Kidney capillary endothelial cell (primary cell): ENCODE results near the gene YIF1A.
"Not testable (repeated sequence)": the region's sequence is repeated elsewhere in the genome, so short reads cannot be mapped to it uniquely, and the experiment has no call there.

Source experiments
- DNase-seq: peaks from one replicate; pipeline ENCODE4 v3.0.0-alpha.2; 2018; ENCODE audit warnings: low spot score

YIF1A gene

DNA sequence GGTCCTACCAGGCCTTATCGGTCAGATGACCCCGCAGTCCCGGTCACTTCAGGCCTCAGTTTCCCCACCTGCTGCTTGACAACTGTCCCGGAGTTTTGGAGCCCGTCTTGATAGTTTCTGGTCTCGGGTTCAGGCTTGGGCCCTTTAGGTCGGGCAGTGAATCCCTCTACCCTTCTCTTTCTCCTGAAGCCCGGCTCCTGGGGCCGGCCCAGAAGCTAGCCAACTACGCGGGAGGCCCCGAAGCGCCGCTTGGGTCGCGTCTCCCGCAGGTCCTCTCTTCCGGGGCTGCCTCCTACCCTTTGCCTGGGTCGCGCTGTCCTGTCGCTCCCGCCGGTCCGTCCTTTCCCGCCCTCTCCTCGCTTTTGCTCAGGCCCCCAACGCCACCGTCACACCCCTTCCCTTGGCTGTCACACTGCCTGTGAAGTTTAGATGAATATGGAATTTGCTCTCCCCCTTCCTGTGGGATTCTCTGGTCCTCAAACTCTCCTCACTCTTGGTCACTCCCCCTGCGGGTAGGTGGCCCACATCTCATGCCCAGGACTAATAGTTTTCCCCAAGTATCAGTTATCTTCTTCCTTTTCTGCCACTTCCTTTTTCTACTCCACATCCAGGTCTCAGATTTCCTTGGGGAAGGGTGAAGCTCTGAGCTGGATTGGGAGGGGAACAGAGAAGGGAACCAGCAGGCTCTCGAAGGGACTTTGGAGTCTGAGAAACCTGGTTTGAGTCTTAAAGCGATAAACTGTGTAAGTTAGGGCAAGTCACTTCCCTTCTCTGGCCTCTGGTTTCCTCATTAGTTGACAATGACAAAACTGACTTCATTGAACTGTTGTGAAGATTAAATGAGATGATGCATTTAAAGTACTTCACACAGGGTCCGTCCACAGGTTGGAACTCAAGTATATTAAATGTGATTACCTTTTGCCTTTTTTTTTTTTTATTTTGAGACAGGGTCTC, 19.7 kb downstream of the YIF1A start:
- no peak for DNase-seq

DNA sequence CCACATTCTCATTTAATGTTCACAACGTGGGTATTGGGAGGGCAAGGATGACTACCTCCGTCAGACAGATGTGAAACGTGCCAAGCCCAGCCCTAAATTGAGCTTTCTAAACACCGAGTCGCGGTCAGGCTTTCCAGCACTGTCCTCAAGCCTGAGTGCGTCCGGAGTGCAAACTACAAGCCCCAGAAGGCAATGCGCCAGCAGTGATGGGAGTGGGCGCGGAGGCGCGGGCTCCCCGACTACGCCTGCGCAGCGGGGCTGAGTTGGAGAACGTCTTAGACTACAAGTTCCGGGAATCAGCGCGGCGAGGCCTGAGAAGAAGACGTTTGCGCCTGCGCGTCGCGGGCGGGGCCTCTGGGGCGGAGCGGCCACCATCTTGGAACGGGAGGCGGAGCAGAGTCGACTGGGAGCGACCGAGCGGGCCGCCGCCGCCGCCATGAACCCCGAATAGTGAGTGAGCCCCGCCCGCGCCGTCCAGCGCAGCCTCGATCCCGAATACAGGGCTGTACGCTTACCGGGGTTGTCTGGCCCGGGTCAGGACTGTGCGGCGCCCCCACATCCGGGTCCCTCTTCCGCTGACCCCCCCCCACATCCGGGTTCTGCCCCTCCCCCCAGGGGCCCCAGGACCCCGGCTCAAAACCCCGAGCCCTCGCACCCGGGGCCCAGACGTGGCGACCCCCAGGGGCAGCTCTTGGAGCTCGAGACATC, 20.5 kb downstream of the YIF1A start, which contains the start of gene RAB1B:
TSS of gene RAB1B (plus strand) at position 396 of the 708 bp plus-strand sequence. CDS start at position 437, 41 bp downstream.
- peak; percentile 100 for DNase-seq

DNA sequence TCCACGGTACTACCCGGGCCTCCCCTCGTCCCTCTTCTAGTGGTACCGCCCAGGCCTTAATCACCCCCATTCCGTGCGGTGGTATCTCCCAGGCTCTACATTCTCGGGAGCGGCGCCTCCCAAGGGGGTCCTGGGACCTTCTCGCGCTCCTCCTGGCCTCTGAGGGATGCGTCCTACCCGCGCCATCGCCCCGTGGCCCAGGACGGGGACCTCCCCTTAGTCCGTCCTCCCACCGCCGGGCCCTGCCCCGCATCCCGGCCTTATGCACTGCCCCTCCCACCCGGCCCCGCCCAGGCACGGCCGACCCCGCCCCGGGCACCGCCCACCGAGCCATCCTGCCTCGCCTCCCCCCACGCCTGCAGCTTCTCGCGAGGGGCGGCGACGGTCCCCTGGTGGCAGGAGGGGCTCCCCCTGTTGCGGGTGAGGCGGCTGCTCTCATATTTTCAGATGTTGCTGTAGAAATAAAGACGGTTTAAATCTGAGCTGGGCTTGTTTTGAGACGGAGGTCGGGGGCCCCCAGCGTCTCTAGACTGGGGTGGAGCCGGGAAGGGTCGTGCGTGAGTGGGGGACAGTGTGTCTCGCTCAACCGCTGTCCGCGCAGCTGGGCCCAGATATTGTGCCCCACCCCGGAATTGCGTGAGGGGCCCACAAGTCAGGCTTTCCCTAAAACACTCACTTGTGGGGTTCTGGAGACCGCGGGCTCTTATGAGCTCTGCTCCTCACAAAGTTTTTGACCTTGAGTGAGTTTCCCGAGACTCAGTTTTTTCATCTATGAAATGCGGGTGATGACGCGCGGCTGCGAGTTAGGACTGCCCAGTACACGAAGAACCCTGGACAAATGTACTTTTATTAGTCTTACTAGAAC, 21.3 kb downstream of the YIF1A start:
- peak; percentile 86 for DNase-seq

DNA sequence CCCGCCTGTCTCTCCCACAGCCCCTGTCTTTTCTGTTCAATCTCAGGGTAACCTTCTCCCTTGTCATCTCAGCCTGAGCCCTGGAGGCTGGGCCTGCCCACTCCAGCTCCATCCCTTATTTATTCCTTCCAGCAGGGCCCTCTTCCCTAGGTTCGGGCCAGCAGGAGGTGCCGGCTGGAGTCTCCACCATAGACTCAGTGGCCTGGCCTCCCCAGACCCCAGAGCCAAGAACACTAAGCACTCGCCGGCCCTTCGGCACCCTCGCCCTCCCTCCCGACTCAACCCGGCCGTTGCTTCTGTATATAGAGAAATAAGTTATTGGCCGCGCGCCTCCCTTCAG, 21.9 kb downstream of the YIF1A start:
- no peak for DNase-seq

DNA sequence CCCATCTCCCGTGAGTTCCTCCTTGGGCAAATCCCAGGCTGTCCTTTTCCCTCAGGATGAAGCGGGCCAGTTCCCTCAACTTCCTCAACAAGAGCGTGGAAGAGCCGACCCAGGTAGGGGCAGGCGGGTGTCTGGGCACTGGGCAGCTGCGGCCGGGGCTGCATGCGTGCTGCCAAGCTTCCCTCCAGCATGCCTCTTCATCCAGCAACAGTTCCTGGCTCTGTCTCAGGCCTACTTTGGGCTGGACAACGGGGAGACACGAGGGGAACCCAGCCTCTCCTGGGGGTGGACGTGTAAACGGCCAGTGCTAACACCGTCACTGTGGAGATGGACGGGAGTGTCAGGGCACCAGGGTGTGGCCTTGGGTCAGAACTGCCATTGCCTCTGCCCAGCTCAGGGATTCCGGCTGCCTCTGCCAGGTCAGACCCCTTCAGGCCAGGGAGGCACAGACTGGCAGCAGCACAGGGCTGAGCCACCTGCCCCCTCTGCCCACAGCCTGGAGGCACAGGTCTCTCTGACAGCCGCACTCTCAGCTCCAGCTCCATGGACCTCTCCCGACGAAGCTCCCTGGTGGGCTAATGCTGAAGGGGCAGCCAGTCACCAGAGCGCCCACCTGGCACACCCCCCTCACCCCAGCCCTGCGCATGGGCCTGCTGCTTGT, 22.4 kb downstream of the YIF1A start:
- DNase-seq = no peak

DNA sequence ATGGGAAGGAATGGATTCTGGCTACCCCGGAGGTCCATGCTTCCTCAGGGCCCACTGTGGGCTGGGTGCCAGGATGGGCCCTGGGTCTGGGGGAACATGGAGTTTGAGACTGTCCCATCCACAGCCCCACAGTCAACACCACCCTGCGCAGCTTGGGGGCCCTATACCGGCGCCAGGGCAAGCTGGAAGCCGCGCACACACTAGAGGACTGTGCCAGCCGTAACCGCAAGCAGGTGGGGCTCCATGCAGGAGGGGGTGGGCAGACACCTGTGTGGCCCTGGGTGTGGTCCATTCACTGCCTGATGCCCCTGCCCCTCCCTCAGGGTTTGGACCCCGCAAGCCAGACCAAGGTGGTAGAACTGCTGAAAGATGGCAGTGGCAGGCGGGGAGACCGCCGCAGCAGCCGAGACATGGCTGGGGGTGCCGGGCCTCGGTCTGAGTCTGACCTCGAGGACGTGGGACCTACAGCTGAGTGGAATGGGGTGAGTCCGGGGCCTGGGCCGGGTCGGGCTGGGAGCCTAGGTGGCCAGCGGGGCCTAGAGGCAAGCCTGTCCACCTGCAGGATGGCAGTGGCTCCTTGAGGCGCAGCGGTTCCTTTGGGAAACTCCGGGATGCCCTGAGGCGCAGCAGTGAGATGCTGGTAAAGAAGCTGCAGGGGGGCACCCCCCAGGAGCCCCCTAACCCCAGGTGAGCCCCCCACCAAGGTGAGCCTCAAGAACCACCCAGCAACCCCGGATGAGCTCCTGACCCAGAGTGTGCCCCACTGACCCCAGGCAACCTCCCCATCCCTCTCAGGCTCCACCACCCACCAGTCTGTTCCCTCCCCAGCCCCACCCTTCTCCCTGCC, 23.2 kb downstream of the YIF1A start:
- no peak for DNase-seq

DNA sequence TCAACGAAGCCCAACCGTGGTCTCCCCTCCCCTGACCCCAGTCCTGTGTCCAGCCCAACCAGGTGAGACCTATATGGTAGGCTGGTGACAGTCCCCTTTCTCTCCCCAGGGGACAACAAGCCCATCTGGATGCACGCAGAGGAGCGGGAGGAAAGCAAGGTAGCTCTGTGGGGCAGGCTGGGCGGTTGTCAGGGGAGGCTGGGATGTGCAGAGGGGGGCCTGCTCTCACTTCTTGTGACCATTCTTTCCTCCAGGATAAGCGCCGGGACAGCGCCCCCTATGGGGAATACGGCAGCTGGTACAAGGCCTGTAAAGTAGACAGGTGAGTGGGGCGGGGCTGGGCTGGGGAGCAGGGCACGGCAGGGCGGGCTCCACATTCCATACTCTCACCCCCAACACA, 24.0 kb downstream of the YIF1A start:
- no peak for DNase-seq

DNA sequence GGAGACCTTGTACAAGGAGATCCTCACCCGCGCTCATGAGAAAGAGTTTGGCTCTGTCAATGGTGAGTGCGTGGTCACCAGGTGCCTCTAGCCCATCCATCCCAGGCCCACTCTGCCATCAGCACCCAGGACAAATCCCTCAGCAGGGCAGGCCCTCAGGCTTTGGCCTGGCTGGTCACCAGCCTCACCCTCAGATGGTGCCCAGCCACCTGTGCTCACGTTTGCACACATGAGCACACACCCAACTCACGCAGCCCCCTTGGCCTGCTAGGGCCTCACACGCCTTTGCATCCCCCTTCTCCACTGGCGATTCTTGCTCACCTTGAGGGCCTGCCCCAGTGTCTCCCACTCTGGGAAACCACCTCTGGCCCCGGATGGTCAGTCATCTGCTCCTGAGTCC, 24.6 kb downstream of the YIF1A start:
- no peak for DNase-seq

DNA sequence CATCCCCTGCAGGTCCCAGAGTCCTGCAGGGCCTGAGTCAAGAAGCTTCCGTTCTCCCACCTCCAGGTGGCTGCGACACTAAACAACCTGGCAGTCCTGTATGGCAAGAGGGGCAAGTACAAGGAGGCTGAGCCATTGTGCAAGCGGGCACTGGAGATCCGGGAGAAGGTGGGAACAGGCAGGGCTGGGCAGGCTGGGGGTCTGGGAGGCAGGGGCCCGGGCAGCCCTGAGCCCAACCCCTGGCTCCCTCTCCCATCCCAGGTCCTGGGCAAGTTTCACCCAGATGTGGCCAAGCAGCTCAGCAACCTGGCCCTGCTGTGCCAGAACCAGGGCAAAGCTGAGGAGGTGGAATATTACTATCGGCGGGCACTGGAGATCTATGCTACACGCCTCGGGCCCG, 25.2 kb downstream of the YIF1A start:
- DNase-seq = no peak

DNA sequence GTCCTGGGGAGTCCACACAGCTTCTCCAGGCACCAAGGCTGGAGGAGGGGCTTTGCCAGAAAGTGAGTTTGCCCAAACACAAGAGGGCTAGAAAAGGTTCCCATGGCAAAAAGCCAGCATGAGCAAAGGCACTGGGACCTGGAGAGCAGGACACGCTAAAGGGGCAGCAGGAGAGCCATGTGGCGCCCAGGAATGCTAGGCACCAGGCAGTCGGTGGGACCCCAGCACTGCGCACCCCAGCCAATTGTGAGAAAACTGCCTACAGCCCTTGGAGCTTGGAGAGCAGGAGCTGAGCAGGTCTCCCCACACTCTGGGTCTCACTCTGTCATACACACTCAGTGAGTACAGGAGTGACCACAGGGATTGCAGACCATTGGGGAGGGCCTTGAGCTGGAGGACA, 25.7 kb downstream of the YIF1A start:
- DNase-seq = no peak

DNA sequence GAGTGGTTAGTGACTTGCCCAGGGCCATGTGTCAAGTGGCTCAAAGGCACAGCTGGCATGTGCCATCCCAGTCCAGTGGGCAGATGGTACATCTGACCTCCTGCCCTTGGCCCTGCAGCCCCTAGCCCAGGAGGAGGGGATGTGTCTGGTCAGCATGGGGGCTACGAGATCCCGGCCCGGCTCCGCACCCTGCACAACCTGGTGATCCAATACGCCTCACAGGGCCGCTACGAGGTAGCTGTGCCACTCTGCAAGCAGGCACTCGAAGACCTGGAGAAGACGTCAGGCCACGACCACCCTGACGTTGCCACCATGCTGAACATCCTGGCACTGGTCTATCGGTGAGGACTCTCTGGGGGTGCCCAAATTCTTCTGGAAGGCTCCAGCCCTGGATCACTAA, 26.2 kb downstream of the YIF1A start:
- no peak for DNase-seq

DNA sequence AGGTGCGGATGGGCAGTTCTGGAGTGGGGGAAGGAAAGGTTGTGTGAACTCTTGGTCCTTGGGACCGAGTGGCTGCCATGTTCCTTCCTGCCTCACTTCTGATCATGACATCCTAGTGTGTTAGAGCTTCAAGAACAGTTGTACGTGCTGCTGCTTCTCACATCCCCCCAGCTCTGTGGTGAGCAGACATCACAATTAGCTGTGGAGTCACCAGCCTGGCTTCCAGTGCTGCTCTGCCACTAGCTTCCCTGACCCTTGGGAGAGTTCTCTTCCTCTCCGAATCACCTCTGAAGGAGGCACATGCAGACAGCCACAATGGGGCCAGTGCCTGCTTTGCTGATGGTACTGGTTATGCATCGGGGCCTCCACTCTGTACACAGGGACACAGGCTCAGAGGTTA, 26.8 kb downstream of the YIF1A start:
- DNase-seq = no peak

DNA sequence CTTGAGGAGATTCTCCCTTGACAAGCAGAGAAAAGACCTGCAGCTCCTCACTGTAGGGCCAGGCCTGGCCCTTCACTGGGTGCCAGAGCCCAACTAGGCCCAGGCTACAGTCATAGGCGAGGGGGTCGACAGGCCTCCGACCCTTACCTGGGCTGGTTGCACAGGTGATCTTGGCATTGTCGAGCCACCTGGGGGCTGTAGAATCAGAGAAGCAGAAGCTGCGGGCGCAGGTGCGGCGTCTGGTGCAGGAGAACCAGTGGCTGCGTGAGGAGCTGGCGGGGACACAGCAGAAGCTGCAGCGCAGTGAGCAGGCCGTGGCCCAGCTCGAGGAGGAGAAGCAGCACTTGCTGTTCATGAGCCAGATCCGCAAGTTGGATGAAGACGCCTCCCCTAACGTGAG, 27.4 kb downstream of the YIF1A start:
- no peak for DNase-seq

DNA sequence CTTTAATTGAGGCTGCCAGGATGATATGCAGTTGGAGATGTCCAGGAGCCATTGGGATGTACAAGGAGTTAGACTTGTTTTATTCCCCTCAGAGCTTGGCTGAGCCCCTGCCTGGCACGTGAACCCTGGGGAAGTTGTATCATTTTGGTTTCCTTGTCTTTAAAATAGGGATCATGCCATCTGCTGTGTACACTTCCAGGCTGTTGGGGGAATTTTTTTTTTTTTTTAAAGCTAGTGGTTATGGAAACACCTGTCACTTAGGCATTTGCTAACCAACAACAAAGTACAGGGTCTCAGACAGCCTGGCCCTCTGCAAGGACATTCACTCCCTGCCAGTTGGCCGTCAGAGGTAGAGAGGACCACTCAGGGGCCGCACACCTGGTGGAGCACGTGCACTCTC, 29.0 kb downstream of the YIF1A start:
- DNase-seq = no peak

DNA sequence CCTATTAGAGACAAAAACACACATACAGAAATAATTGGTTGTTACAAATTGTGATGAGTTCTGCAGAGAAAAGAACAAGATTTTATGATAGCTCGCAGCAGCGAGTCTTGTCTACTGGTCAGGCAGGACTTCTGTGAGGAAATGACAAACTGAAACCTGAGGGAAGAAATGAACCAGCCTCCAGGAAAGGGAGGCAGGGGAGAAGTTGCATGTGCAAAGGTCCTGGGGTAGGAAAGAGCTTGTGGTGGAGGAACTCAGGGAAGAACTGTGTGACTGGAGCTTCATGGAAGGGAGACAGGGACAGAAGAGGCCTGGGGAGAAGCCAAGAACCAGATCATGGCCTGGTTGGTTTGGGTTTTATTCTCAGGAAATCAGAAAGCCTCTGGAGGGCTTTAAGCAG, 29.7 kb downstream of the YIF1A start:
- DNase-seq = no peak

DNA sequence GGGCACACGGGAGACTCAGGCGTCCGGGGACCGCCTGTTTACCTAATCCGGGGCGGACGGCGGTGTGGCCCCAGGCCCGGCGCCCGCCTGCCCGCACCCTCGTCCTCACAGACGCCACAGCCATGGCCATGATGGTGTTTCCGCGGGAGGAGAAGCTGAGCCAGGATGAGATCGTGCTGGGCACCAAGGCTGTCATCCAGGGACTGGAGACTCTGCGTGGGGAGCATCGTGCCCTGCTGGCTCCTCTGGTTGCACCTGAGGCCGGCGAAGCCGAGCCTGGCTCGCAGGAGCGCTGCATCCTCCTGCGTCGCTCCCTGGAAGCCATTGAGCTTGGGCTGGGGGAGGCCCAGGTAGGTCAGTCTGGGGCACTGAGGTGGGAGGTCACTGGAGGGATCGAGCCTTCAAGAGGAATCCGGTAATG, 30.5 kb downstream of the YIF1A start:
- DNase-seq = no peak

DNA sequence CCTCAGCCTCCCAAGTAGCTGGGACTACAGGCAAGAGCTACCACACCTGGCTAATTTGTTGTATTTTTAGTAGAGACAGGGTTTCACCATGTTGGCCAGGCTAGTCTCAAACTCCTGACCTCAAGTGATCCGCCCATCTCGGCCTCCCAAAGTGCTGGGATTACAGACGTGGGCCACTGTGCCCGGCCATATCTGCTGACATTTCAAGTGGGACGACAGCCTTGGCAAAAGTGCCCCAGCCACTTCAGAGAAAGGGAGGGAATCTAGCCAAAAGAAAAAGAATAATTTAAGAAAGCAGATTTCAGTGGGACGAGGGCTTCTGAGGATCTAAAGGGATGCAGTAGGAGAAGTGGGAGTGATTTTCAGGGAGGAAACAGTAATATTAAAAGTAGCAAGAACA, 35.9 kb downstream of the YIF1A start:
- not testable (repeated sequence) for DNase-seq

DNA sequence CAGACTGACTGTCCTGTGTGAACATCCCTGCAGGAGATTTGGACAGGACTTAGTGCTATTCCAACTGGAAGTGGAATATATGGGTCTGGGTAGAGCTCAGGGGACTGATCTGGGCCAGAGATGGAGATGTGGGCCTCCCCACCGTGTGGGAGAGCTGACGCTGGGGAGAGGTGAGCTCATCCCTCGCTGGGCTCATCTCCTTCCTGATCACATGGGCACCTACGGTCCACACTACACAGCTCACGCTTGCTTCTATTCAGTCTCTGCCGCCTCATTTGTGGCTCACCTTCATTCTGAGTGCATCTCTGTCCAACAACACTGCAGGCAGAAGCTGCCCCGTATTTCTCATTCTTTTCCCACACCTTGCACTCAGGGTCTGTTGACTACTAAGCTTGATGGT, 37.1 kb downstream of the YIF1A start:
- DNase-seq = no peak

DNA sequence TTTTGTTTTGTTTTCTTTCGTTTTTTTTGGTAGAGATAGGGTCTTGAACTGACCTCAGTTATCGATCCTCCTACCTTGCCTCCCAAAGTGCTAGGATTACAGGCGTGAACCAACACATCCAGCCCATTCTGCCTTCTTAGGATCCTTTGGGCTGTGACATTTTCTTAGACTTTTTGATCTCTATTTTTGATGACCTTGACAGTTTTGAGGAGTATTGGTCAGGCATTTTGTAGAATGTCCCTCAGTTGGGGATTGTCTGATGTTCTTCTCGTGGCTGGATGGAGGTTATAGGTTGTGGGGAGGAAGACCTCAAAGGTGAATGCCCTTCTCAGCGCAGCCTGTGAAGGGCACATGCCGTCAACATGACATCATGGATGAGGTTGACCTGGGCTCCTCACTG, 40.0 kb downstream of the YIF1A start:
- no peak for DNase-seq

DNA sequence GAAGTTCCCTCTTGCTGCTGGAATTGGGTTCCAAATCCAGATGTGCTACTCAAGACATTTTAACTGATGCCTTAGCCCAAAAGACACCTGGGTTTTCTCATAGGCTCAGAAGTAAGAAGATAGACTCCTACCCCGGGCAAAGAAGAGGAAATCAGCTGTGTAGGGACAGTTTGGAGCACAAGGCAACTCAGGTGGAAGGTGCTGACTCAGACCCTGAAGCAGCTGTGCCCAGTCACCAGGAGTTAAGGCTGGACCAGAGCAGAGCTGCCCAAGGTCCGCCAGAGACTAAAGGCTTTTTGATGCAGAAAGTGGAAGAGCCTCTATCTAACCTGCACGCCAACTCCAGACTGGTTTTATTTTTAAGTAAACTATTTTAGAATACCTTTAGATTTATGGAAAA, 41.1 kb downstream of the YIF1A start:
- DNase-seq = no peak

DNA sequence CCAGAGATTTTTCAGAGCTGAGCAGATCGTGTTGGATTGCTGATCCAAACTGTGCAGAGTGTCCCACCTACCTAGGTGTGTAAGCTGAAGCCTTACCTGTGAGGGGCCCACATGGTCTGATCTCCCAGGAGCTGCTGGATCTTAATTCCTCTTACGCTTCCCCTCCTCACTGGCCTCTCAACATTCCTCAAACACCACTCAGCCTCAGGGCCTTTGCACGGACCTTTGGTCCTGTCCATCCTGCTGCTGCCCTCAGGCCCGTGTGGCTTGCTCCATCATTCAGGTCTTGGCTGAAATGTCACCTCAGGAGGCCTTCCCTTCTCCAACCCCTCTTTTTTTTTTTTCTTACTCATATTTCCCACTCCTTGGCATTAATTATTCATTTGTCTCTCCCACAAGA, 41.6 kb downstream of the YIF1A start:
- no peak for DNase-seq
